ENCODE data around the gene EEA1. TPM values are rescaled to one million over a fixed set of nuclear protein-coding genes. Genes with fewer than 3 reads are reported as not detected.
A peak's percentile ranks its signal among the peaks of the same experiment; 100 is the strongest.

Gene EEA1
- polyA plus RNA-seq, 1 experiment, result 18.4 TPM

DNA sequence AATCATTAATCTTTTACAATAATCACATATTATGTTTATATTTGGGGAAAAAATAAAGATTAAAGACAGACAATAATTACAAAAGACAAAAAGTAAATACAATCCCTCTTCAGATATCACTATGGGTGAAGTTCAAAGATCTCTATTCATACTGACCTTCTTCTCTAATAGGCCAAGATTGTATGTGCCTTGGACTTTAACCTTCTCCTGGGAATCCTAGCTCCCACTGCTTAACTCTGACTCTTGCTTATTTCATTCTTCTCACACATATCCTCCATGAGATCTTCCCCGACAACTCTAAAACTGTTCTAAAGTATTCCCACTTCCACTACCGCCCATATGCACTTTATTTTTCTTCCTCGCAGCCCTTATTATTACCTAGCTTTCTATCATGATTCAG is 83.8 kb downstream of the EEA1 start:
- TF ChIP-seq, protein P1, sequence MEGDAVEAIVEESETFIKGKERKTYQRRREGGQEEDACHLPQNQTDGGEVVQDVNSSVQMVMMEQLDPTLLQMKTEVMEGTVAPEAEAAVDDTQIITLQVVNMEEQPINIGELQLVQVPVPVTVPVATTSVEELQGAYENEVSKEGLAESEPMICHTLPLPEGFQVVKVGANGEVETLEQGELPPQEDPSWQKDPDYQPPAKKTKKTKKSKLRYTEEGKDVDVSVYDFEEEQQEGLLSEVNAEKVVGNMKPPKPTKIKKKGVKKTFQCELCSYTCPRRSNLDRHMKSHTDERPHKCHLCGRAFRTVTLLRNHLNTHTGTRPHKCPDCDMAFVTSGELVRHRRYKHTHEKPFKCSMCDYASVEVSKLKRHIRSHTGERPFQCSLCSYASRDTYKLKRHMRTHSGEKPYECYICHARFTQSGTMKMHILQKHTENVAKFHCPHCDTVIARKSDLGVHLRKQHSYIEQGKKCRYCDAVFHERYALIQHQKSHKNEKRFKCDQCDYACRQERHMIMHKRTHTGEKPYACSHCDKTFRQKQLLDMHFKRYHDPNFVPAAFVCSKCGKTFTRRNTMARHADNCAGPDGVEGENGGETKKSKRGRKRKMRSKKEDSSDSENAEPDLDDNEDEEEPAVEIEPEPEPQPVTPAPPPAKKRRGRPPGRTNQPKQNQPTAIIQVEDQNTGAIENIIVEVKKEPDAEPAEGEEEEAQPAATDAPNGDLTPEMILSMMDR (IDR thresholded peaks at IDR 0.05; ENCODE audit: low read depth, low read length), result no peak
- H3K9me3 ChIP-seq (ENCODE audit: control insufficient read depth, insufficient read depth, low read length), result no peaks in the 10 kb centered on the region
- H3K27me3 ChIP-seq (ENCODE audit: control insufficient read depth, insufficient read depth, low read length), result no peaks in the 10 kb centered on the region
- no peak overlapping the region for H3K4me3 ChIP-seq (ENCODE audit: low read depth, low read length)
- ChIA-PET CTCF (no interaction called here), POLR2A (no interaction called here)
- H3K27ac ChIP-seq (ENCODE audit: low read depth, low read length), result no peak overlapping the region
- DNase-seq (ENCODE audit: low read depth, low spot score), result no peak

GRCh38 chr12:92844151-92844763 is 84.8 kb downstream of the EEA1 start:
- POLR2A ChIA-PET, result no interaction called here
- H3K27ac ChIP-seq (ENCODE audit: low read depth, low read length), result no peak overlapping the region
- H3K4me3 ChIP-seq (ENCODE audit: low read depth, low read length), result no peak overlapping the region
- CTCF ChIA-PET, result interaction anchor here (0.5 kb wide), 1 partner anchor 126 kb away, joined by 3 read pairs; no protein-coding TSS in a partner anchor
- DNase-seq (ENCODE audit: low read depth, low spot score), result no peak
- TF ChIP-seq, protein P1 (IDR thresholded peaks at IDR 0.05; ENCODE audit: low read depth, low read length), result no peak
- H3K27me3 ChIP-seq (ENCODE audit: control insufficient read depth, insufficient read depth, low read length), result no peaks in the 10 kb centered on the region
- no peaks in the 10 kb centered on the region for H3K9me3 ChIP-seq (ENCODE audit: control insufficient read depth, insufficient read depth, low read length)

DNA sequence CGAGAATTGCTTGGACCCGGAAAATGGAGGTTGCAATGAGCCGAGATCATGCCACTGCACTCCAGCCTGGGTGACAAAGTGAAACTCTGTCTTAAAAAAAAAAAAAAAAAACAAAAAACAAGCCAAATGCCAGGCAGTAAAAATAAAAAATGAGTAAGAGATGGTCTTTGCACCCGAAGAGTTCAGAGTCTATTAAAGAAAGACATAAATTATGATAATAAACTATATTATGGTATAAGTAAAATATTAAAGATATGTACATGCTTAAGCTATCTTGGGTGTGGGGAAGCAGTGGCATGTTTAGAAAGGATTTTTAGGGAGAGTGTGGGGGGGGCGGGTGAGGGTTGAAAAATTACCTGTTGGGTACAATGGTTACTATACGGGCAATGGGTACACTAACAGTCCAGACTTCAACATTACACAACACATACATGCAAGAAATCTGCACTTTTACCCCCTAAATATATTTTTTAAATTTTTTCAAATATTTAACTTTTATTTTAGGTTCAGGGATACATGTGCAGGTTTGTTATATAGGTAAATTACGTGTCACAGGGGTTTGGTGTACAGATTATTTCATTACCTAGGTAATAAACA is 99.3 kb downstream of the EEA1 start:
- CTCF ChIA-PET, result interaction anchor here (0.5 kb wide), 1 partner anchor 114 kb away, joined by 4 read pairs; no protein-coding TSS in a partner anchor
- TF ChIP-seq, protein P1 (IDR thresholded peaks at IDR 0.05; ENCODE audit: low read depth, low read length), result no peak
- POLR2A ChIA-PET, result no interaction called here
- Histone ChIP-seq H3K9me3 (ENCODE audit: control insufficient read depth, insufficient read depth, low read length) (no peaks in the 10 kb centered on the region), H3K27me3 (ENCODE audit: control insufficient read depth, insufficient read depth, low read length) (no peaks in the 10 kb centered on the region), H3K27ac (ENCODE audit: low read depth, low read length) (no peak overlapping the region), H3K4me3 (ENCODE audit: low read depth, low read length) (no peak overlapping the region)
- no peak for DNase-seq (ENCODE audit: low read depth, low spot score)

DNA sequence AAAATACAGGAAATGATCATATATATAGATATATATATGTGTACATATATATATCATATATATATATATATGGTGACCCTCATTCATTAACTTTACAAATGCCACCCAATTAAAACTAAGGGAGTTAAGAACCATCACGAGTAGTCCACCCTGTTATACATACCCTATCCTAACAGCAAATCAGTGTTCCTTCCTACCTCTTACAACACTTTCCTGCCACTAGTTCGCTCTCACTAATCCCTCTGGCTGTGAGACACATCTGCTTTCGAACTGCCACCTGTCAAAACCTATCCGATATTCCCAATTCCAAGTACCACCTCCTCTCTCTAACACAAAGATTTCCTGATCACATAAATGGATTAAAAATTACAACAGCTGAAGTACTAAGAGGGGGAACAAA is 100.5 kb downstream of the EEA1 start:
- Histone ChIP-seq H3K4me3 (ENCODE audit: low read depth, low read length) (no peak overlapping the region), H3K9me3 (ENCODE audit: control insufficient read depth, insufficient read depth, low read length) (no peaks in the 10 kb centered on the region), H3K27ac (ENCODE audit: low read depth, low read length) (no peak overlapping the region), H3K27me3 (ENCODE audit: control insufficient read depth, insufficient read depth, low read length) (no peaks in the 10 kb centered on the region)
- POLR2A ChIA-PET, result no interaction called here
- TF ChIP-seq, protein P1 (IDR thresholded peaks at IDR 0.05; ENCODE audit: low read depth, low read length), result no peak
- DNase-seq (ENCODE audit: low read depth, low spot score), result no peak
- CTCF ChIA-PET, result interaction anchor here (1.9 kb wide), 1 partner anchor 568 kb away, joined by 5 read pairs; no protein-coding TSS in a partner anchor

GRCh38 chr12:92827836-92828431 is 101.2 kb downstream of the EEA1 start:
- TF ChIP-seq, protein P1 (IDR thresholded peaks at IDR 0.05; ENCODE audit: low read depth, low read length), result peak; percentile 87
- no peak for DNase-seq (ENCODE audit: low read depth, low spot score)
- POLR2A ChIA-PET, result no interaction called here
- CTCF ChIA-PET, result interaction anchor here (0.7 to 1.9 kb wide), 17 partner anchors 9 to 592 kb away, joined by 3 to 9 read pairs (median 4); partner anchors contain the start of gene EEA1
- Histone ChIP-seq H3K4me3 (ENCODE audit: low read depth, low read length) (no peak overlapping the region), H3K27ac (ENCODE audit: low read depth, low read length) (no peak overlapping the region), H3K27me3 (ENCODE audit: control insufficient read depth, insufficient read depth, low read length) (no peaks in the 10 kb centered on the region), H3K9me3 (ENCODE audit: control insufficient read depth, insufficient read depth, low read length) (no peaks in the 10 kb centered on the region)

All from AG04450 (cell line).